Colon (tissue), 2 donors: ENCODE measurements around the gene HRH4.

Experiments
- FAIRE-seq: peaks from 2 replicates; lab custom pipeline; 2012; peaks lifted over from hg19 to GRCh38; lab: Jason Lieb, UNC
- donor health status: control.
- donor health status: control.

Gene HRH4

GRCh38 chr18:24466771-24467170, 6.3 kb downstream of the HRH4 start:
- FAIRE-seq, result no peak

GRCh38 chr18:24470022-24470618, 9.7 kb downstream of the HRH4 start:
- no peak for FAIRE-seq

DNA sequence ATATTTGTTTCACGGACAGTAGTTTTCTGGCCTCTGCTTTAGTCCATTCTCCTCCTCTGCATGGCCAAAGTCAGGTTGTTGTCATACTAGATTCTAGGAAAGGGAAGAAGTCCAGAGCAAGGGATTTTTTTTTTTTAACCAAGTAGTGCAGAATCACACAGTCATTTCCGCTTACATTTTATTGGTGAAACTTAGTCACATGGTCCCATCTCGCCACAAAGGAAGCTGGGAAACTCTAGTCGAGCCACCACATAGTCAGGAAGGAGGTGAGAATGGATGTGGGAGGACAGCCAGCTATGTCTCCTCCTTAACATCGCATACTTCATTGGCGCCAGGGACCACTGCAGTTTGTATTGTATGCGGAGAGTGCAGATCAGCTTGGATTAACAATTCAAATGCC, 10.4 kb downstream of the HRH4 start:
- no peak for FAIRE-seq

- no peak for FAIRE-seq
Measured at GRCh38 chr18:24472591-24472990, 12.2 kb downstream of the HRH4 start.

GRCh38 chr18:24474406-24474805, 14.0 kb downstream of the HRH4 start:
- FAIRE-seq, result no peak

DNA sequence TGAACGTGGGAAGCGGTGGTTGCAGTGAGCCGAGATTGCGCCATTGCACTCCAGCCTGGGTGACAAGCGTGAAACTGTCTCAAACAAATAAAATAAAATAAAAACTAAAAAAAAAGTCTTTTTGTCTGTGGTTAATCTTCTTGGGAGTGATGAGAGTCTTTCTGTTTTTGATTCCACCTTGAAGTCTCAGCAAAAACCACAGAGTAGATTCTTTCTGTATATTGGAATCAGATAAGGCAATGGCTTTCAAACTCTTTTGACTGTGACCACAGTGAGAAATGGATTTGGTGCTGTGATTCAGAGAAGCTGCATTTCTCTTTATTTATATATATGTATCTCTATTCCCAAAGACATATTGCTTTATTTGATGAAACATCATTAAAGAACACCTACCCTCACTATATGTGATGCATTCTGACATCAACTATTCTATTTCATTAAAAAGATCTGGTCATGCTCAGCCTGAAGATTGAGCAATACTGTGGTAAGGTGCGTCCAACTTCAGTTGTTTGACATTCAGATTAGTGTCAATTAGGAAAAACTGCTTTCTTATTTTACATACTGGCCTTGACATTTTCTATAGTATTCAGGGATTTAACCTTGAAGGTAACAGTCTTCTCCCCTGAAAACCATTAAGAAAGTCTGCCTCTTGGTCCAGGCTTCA, 15.6 kb downstream of the HRH4 start:
- no peak for FAIRE-seq

DNA sequence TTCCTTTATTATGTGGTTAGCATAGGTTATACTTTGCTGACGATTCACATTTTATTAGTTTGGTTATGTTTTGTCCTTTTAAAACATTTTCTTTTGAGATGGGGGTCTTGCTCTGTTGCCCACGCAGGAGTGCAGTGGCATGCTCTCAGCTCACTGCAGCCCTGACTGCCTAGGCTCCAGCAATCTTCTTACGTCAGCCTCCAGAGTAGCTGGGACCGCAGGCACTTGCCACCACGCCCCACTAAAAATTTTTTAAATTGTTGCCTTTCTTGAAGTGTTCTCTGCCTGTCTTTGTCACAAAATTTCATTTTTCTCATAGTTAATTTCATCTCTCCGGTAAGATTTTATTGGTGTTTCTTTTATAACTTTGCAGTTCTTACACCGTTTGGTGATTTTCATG, 18.9 kb downstream of the HRH4 start:
- no peak for FAIRE-seq

DNA sequence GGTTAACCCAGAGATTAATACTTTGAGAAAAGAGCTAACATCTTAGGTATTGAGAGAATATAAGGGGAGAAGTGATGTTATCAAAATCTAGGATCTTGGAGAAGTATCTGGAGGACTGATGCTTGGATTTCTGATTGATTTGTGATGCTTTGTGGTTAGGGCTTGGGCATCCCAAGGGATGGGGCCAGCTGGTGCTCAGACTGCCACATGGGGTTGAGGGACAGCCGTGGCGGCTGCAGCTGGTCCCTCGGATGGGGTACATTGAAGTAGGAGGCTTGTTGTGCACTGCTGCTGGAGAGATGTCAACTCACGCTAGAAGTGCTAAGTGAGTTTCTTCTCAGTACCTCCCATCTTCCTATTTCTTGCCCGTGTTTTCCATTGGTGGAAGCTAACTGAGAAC, 22.4 kb downstream of the HRH4 start:
- FAIRE-seq, result no peak

DNA sequence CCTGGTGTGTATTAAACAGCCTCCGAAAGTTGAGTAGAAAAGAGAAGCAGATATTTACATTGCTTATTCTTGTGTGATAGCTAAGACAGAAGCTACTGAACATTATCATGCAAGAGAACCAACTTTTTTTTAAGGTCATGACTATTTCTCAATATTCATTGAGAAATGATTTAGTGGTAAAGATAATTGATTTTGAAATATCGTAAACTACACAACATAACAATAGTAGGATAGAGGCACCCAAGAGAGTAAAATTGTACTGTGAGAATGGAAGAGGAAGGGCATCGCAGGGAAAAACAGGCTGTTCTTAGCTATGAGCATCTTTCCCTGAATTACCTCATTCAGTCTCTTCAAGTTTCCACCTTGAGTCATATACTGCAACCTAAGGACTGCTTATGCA, 25.2 kb downstream of the HRH4 start:
- FAIRE-seq, result no peak

- no peak for FAIRE-seq
Measured at GRCh38 chr18:24486684-24487083, 26.2 kb downstream of the HRH4 start.

GRCh38 chr18:24488824-24489493, 28.5 kb downstream of the HRH4 start:
- FAIRE-seq, result peak; percentile 74

DNA sequence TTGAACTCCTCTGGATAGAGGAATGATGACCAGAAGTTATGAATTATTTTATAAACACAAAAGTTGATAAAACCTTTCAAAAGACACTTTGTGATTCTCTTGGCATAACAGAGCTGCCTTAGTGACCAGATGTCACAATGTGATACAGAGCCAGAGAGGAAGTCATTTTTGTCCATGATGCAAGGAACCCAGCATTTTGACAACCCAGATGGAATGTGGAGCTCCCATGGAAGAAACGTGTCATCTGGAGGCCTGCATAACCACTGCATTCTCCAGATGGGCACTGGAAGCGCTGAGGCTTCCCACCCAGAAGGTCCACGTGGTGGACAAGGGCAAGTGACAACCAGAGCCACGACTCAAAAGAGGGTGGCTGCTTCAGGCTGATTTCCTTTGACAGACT, 30.1 kb downstream of the HRH4 start:
- FAIRE-seq, result no peak

DNA sequence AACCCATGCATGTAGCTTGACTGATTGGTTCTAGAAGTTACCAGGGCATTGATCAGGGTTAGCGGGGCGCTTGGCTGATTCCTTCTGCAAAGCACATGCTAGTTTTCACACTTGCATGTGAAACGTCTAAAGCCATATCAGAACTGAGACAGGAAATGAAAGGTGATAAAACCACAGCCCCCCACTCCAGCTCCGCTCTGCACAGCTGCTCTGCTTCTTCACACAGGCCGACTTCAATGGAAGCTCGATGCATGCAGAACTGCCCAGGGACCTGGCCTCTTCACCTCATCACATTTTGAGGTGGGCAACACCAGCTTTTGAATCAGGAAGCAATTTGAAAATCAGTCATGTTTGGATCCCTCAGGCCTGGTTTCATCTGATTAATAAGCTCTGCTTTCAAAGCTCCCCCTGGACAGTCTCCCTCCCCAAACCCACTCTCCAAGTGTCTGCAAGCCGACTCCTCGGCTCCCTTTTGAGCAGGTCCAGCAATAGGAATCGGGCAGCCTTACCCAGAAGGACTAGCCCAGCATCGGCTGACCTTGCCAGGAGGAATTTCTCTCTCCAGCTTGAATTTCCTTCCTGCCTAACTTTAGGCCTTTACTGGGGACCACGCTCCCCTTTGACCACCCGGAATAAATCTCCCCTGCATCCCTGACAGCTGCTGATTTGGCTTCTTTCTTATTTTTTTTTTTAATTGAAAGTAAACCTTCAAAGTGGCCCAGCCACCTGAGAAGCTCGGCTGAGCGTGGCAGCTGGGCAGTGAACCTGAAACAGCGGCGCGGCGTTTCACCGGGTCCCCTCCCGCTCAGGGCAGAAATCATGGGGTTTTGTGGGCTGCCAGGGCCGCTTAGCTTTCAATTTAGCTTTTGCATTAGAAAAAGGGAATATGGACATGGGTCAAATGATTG, 31.7 kb downstream of the HRH4 start:
- FAIRE-seq, result no peak

DNA sequence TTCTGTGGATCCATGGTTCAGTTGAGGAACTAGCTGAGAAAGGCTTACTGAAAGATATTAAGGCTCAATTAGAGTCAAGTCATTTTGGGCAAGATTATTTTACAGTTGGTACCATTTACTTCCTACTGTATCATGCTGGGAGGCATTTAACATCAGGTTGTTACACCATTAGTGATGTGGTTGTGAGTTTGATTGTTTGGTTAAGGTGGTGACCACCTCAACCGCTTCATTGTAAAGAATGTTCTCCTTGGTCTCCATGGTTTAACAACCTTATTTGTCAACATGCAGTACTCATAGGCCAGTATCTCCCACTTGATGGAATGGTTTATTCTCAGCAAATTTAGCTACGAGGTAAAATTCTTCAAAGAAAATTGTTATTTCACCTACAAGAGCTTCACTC, 34.1 kb downstream of the HRH4 start:
- FAIRE-seq, result no peak

GRCh38 chr18:24497031-24497754, 36.8 kb downstream of the HRH4 start:
- FAIRE-seq, result no peak

- no peak for FAIRE-seq
Measured at GRCh38 chr18:24499814-24500213, 39.4 kb downstream of the HRH4 start.

GRCh38 chr18:24500217-24500616, 39.8 kb downstream of the HRH4 start:
- FAIRE-seq, result no peak

DNA sequence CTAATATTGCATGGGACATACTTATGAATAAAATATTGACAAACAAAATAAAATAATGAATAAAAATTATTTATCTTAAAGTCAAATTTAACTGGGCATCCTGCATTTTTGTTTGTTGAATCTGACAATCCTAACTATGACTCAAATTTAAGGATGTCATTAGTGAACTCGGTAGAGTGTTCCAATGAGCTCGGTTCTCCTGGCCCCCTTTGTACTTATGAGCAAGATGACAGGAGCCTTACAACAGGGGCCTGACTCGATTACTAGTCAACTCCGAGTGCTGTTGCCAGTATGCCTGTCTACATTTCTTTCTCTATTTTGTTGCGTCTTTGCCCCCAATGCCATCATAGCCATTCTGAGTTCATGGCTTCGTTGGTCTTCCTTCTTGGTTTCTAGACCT, 40.3 kb downstream of the HRH4 start:
- FAIRE-seq, result no peak

GRCh38 chr18:24502667-24503523, 42.5 kb downstream of the HRH4 start:
- no peak for FAIRE-seq

DNA sequence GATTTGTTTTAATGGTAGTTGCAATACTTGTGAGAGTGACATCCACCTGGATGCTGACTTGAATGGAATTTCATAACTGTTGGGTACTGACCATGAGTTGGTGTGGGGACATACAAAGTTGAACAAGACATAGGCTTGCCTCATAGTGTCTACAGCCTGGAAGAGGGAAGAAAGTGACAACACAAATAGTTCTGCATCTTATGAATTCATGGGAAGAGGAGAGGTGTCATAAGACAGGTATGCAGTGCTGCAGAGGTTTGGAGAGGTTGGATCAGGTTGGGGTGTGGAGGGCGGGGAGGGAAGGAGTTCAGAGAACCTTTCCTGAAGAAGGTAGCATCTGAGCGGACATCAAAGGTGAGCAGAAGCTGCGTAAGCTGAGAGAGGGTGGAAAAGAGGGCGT, 44.0 kb downstream of the HRH4 start:
- no peak for FAIRE-seq

DNA sequence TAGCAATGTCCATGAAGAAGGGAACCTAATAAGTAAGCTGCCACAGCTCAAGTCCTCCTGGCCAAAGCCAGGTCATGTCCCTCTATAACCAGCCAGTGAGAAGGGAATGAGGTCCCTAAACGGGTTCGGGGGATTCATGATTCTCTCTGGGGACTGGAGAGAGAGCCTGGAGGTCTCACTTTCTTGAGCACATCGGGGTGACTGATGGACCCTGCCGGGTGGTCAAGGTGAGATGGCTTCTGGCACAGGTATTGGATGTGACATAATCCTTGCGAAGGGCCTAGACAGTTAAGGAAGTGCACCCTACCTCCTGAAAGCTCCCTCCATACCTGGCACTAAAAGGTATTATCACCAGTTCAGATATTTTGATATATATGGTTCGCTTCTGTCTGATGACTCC, 45.7 kb downstream of the HRH4 start:
- no peak for FAIRE-seq
